ENCODE data around the gene GPC5. TPM values are rescaled to one million over a fixed set of nuclear protein-coding genes. Genes with fewer than 3 reads are reported as not detected.

GPC5 gene
- total and polyA plus RNA-seq, 4 donors, result 0.51 to 22.4 (median 2.0) TPM

GRCh38 chr13:91825516-91825915 lies 427.1 kb downstream of the GPC5 start:
- WGBS, result 92% methylated on average over 2 of the region's 2 CpGs
- no peaks in the 10 kb centered on the region for H3K36me3 ChIP-seq (ENCODE audit: control insufficient read depth in 4 of 4, insufficient read depth in 3 of 4, low read depth in 1 of 4, low read length in 3 of 4)
- H3K4me1 ChIP-seq (ENCODE audit: control insufficient read depth in 4 of 4, insufficient read depth in 4 of 4, low read length in 3 of 4), result no peaks in the 10 kb centered on the region
- no peak overlapping the region for H3K27ac ChIP-seq (ENCODE audit: low read depth in 1 of 2, low read length in 2 of 2)
- TF ChIP-seq JUND (IDR thresholded peaks at IDR 0.05), result no peak
- TF ChIP-seq TAF1 (conservative IDR thresholded peaks at IDR 0.05), result no peak
- TF ChIP-seq YY1 (IDR thresholded peaks at IDR 0.05), result no peak
- TF ChIP-seq, protein P1, sequence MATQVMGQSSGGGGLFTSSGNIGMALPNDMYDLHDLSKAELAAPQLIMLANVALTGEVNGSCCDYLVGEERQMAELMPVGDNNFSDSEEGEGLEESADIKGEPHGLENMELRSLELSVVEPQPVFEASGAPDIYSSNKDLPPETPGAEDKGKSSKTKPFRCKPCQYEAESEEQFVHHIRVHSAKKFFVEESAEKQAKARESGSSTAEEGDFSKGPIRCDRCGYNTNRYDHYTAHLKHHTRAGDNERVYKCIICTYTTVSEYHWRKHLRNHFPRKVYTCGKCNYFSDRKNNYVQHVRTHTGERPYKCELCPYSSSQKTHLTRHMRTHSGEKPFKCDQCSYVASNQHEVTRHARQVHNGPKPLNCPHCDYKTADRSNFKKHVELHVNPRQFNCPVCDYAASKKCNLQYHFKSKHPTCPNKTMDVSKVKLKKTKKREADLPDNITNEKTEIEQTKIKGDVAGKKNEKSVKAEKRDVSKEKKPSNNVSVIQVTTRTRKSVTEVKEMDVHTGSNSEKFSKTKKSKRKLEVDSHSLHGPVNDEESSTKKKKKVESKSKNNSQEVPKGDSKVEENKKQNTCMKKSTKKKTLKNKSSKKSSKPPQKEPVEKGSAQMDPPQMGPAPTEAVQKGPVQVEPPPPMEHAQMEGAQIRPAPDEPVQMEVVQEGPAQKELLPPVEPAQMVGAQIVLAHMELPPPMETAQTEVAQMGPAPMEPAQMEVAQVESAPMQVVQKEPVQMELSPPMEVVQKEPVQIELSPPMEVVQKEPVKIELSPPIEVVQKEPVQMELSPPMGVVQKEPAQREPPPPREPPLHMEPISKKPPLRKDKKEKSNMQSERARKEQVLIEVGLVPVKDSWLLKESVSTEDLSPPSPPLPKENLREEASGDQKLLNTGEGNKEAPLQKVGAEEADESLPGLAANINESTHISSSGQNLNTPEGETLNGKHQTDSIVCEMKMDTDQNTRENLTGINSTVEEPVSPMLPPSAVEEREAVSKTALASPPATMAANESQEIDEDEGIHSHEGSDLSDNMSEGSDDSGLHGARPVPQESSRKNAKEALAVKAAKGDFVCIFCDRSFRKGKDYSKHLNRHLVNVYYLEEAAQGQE (IDR thresholded peaks at IDR 0.05), result no peak
- TF ChIP-seq RAD21 (IDR thresholded peaks at IDR 0.05), result no peak
- no peak for TF ChIP-seq HNF4A (conservative IDR thresholded peaks at IDR 0.05)
- TF ChIP-seq NR2F2 (IDR thresholded peaks at IDR 0.05), result no peak
- TF ChIP-seq, protein P2, sequence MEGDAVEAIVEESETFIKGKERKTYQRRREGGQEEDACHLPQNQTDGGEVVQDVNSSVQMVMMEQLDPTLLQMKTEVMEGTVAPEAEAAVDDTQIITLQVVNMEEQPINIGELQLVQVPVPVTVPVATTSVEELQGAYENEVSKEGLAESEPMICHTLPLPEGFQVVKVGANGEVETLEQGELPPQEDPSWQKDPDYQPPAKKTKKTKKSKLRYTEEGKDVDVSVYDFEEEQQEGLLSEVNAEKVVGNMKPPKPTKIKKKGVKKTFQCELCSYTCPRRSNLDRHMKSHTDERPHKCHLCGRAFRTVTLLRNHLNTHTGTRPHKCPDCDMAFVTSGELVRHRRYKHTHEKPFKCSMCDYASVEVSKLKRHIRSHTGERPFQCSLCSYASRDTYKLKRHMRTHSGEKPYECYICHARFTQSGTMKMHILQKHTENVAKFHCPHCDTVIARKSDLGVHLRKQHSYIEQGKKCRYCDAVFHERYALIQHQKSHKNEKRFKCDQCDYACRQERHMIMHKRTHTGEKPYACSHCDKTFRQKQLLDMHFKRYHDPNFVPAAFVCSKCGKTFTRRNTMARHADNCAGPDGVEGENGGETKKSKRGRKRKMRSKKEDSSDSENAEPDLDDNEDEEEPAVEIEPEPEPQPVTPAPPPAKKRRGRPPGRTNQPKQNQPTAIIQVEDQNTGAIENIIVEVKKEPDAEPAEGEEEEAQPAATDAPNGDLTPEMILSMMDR (IDR thresholded peaks at IDR 0.05; ENCODE audit: low read depth, low read length, missing input control), result no peak
- no peak for TF ChIP-seq EGR1 (IDR thresholded peaks at IDR 0.05; ENCODE audit: low read depth in 2 of 2)
- TF ChIP-seq RXRA (IDR thresholded peaks at IDR 0.05), result no peak
- TF ChIP-seq, protein P3, sequence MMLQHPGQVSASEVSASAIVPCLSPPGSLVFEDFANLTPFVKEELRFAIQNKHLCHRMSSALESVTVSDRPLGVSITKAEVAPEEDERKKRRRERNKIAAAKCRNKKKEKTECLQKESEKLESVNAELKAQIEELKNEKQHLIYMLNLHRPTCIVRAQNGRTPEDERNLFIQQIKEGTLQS (IDR thresholded peaks at IDR 0.05), result no peak
- TF ChIP-seq HNF4G (IDR thresholded peaks at IDR 0.05), result no peak
- no peak for TF ChIP-seq SP1 (IDR thresholded peaks at IDR 0.05)
- TF ChIP-seq FOXA2 (IDR thresholded peaks at IDR 0.05), result no peak
- TF ChIP-seq ZBTB33 (IDR thresholded peaks at IDR 0.05), result no peak
- TF ChIP-seq FOXA1 (IDR thresholded peaks at IDR 0.05), result no peak
- TF ChIP-seq, protein P4, sequence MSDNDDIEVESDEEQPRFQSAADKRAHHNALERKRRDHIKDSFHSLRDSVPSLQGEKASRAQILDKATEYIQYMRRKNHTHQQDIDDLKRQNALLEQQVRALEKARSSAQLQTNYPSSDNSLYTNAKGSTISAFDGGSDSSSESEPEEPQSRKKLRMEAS (IDR thresholded peaks at IDR 0.05), result no peak
- no peak overlapping the region for H3K4me3 ChIP-seq (ENCODE audit: low read depth in 1 of 3, low read length in 3 of 3)
- DNase-seq (ENCODE audit: low spot score), result no peak
- H3K9me3 ChIP-seq (ENCODE audit: control insufficient read depth in 4 of 4, low read length in 3 of 4), result peaks cover 0 to 1% (median 0%) of the 10 kb centered on the region in 4 donors
- no peak overlapping the region for H3K9ac ChIP-seq (ENCODE audit: low read depth in 1 of 2, low read length in 2 of 2)
- no peaks in the 10 kb centered on the region for H3K27me3 ChIP-seq (ENCODE audit: control insufficient read depth in 4 of 4, insufficient read depth in 4 of 4, low read length in 3 of 4)

DNA sequence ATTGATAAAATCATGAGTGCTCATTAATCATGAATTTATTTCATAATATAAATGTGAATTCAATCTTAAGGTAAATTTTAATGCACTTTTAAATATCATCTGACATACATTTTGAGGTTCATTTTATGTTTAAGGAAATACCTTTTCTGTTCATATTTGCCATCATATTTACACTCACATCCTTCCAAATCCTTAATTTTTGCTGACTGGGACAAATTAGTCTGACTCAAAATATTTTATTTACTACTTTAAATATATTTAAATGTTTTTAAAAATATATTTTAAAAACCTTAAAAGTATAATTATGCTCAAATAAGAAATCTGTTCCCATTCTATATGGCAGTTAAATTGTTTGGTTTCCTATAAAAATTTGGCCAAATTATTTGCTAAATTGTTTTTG lies 438.1 kb downstream of the GPC5 start:
- Histone ChIP-seq H3K4me1 (ENCODE audit: control insufficient read depth in 4 of 4, insufficient read depth in 4 of 4, low read length in 3 of 4) (no peaks in the 10 kb centered on the region), H3K4me3 (ENCODE audit: low read depth in 1 of 3, low read length in 3 of 3) (no peak overlapping the region), H3K9ac (ENCODE audit: low read depth in 1 of 2, low read length in 2 of 2) (no peak overlapping the region), H3K27me3 (ENCODE audit: control insufficient read depth in 4 of 4, insufficient read depth in 4 of 4, low read length in 3 of 4) (no peaks in the 10 kb centered on the region), H3K36me3 (ENCODE audit: control insufficient read depth in 4 of 4, insufficient read depth in 3 of 4, low read depth in 1 of 4, low read length in 3 of 4) (no peaks in the 10 kb centered on the region), H3K27ac (ENCODE audit: low read depth in 1 of 2, low read length in 2 of 2) (no peak overlapping the region), H3K9me3 (ENCODE audit: control insufficient read depth in 4 of 4, low read length in 3 of 4) (no peaks in the 10 kb centered on the region)
- no peak for DNase-seq (ENCODE audit: low spot score)
- TF ChIP-seq NR2F2 (IDR thresholded peaks at IDR 0.05) (no peak), HNF4G (IDR thresholded peaks at IDR 0.05) (no peak), ZBTB33 (IDR thresholded peaks at IDR 0.05) (no peak), RAD21 (IDR thresholded peaks at IDR 0.05) (no peak), EGR1 (IDR thresholded peaks at IDR 0.05; ENCODE audit: low read depth in 2 of 2) (no peak), FOXA1 (IDR thresholded peaks at IDR 0.05) (no peak), SP1 (IDR thresholded peaks at IDR 0.05) (no peak), TAF1 (conservative IDR thresholded peaks at IDR 0.05) (no peak)
- TF ChIP-seq, protein P4 (IDR thresholded peaks at IDR 0.05), result no peak
- TF ChIP-seq, protein P3 (IDR thresholded peaks at IDR 0.05), result no peak
- TF ChIP-seq, protein P1 (IDR thresholded peaks at IDR 0.05), result no peak
